IMR-90 (cell line): Measurements from ENCODE around the gene SIPA1L3. TPM values are rescaled to one million over a fixed set of nuclear protein-coding genes. Genes with fewer than 3 reads are reported as not detected.

Experiments used
- ATAC-seq: fragments of 200-7000 bp; cut with Tn5 transposase; 2 replicates; pipeline ENCODE4 v1.9.1; 2020; ENCODE audit warnings: low read depth, mild to moderate bottlenecking, moderate library complexity
- BruUV-seq: library from RNA; stranded (reverse); fragments of 400-500 nt; replicated peaks from 2 replicates; lab custom pipeline; 2021; lab: Mats Ljungman, UMichigan
- CTCF ChIA-PET: fragments of 300-600 bp; formaldehyde crosslinking; extraction: SDS; loops from one replicate; lab custom pipeline; 2021; ENCODE audit warnings: antibody characterized with exemption; lab: Yijun Ruan, JAX
- POLR2A ChIA-PET: fragments of 300-600 bp; sonication (Branson Sonifier 250); formaldehyde crosslinking; loops from one replicate; lab custom pipeline; 2022; ENCODE audit warnings: antibody characterized with exemption; ENCODE audit not compliant: unreplicated experiment; lab: Charles Lee
- DNase-seq: peaks from one replicate; pipeline ENCODE4 v3.0.0; 2013
- H2AFZ ChIP-seq: replicated peaks from 2 replicates; pipeline ENCODE3; 2013; ENCODE audit warnings: low read length, mild to moderate bottlenecking; ENCODE audit not compliant: poor library complexity
- H2AK5ac ChIP-seq: 2 replicates; pipeline ENCODE4 v1.6.1; 2013; ENCODE audit warnings: low read depth, low read length, inconsistent platforms
- H2AK9ac ChIP-seq: replicated peaks from 2 replicates; pipeline ENCODE3; 2013; ENCODE audit warnings: mild to moderate bottlenecking, low read depth, low read length, moderate library complexity; ENCODE audit not compliant: poor library complexity
- H2BK120ac ChIP-seq: 2 replicates; pipeline ENCODE4 v1.6.1; 2013; ENCODE audit warnings: low read depth, low read length, inconsistent platforms
- H2BK15ac ChIP-seq: 3 replicates; pipeline ENCODE4 v1.6.1; 2013; ENCODE audit warnings: low read depth, low read length, inconsistent platforms
- H2BK20ac ChIP-seq: 2 replicates; pipeline ENCODE4 v1.6.1; 2013; ENCODE audit warnings: low read depth, mild to moderate bottlenecking, inconsistent platforms, low read length, moderate library complexity
- H2BK5ac ChIP-seq: 2 replicates; pipeline ENCODE4 v1.6.1; 2013; ENCODE audit warnings: mild to moderate bottlenecking, low read depth, low read length, inconsistent platforms; ENCODE audit not compliant: poor library complexity, severe bottlenecking
- H3K14ac ChIP-seq: replicated peaks from 2 replicates; pipeline ENCODE4 v1.6.1; 2013; ENCODE audit warnings: low read depth, low read length, inconsistent platforms
- H3K18ac ChIP-seq: 2 replicates; pipeline ENCODE4 v1.6.1; 2013; ENCODE audit warnings: low read depth, low read length, control low read depth
- H3K23ac ChIP-seq: 2 replicates; pipeline ENCODE4 v1.6.1; 2013; ENCODE audit warnings: low read depth, low read length, inconsistent platforms
- H3K27ac ChIP-seq: 2 replicates; pipeline ENCODE4 v1.5.1; 2013; ENCODE audit warnings: mild to moderate bottlenecking, control low read depth, low read length; ENCODE audit not compliant: insufficient read depth
- H3K27me3 ChIP-seq: 2 replicates; pipeline ENCODE4 v1.6.1; 2013; ENCODE audit warnings: low read length; ENCODE audit not compliant: control insufficient read depth, insufficient read depth
- H3K36me3 ChIP-seq: 2 replicates; pipeline ENCODE4 v1.6.1; 2013; ENCODE audit warnings: low read length, mixed read lengths; ENCODE audit not compliant: control insufficient read depth, insufficient read depth
- H3K4ac ChIP-seq: 2 replicates; pipeline ENCODE4 v1.6.1; 2013; ENCODE audit warnings: low read depth, low read length, inconsistent platforms
- H3K4me1 ChIP-seq: 2 replicates; pipeline ENCODE4 v1.6.1; 2013; ENCODE audit warnings: low read length, mixed read lengths; ENCODE audit not compliant: control insufficient read depth, insufficient read depth
- H3K4me2 ChIP-seq: 2 replicates; pipeline ENCODE4 v1.6.1; 2013; ENCODE audit warnings: low read depth, mild to moderate bottlenecking, control low read depth, low read length, moderate library complexity
- H3K4me3 ChIP-seq: 2 replicates; pipeline ENCODE4 v1.5.1; 2013; ENCODE audit warnings: low read depth, mild to moderate bottlenecking, control low read depth, low read length, moderate library complexity; ENCODE audit not compliant: insufficient read depth
- H3K56ac ChIP-seq: 2 replicates; pipeline ENCODE4 v1.6.1; 2013; ENCODE audit warnings: low read length, inconsistent platforms; ENCODE audit not compliant: insufficient read depth; ENCODE audit errors: extremely low read depth
- H3K79me1 ChIP-seq, 2 experiments: 2 replicates each; pipeline ENCODE4 v1.6.1; 2013; ENCODE audit warnings: low read length in 2 of 2, inconsistent platforms in 1 of 2, low read depth in 1 of 2
- H3K9ac ChIP-seq: 2 replicates; pipeline ENCODE4 v1.6.1; 2013; ENCODE audit warnings: low read depth, low read length, control low read depth
- H3K9me1 ChIP-seq: 2 replicates; pipeline ENCODE4 v1.6.1; 2013; ENCODE audit warnings: low read length, inconsistent platforms; ENCODE audit not compliant: insufficient read depth
- H3K9me3 ChIP-seq: 2 replicates; pipeline ENCODE4 v1.6.1; 2013; ENCODE audit warnings: low read length; ENCODE audit not compliant: control insufficient read depth, insufficient read depth
- H4K20me1 ChIP-seq: 2 replicates; pipeline ENCODE4 v1.6.1; 2013; ENCODE audit warnings: low read length, inconsistent platforms; ENCODE audit not compliant: insufficient read depth
- H4K5ac ChIP-seq: 2 replicates; pipeline ENCODE4 v1.6.1; 2013; ENCODE audit warnings: mild to moderate bottlenecking, low read depth, low read length, control low read depth
- H4K8ac ChIP-seq, 2 experiments: 2 replicates each; pipeline ENCODE4 v1.6.1; 2013; ENCODE audit warnings: low read depth in 2 of 2, low read length in 2 of 2, control low read depth in 1 of 2, inconsistent platforms in 1 of 2
- H4K91ac ChIP-seq: 2 replicates; pipeline ENCODE4 v1.6.1; 2013; ENCODE audit warnings: low read depth, low read length, inconsistent platforms; ENCODE audit not compliant: insufficient read depth
- BHLHE40 ChIP-seq: fragments of 150-350 bp; IDR thresholded peaks from 2 replicates; pipeline ENCODE4 v1.6.1; 2016; ENCODE audit warnings: mild to moderate bottlenecking, low read depth, low read length
- CEBPB ChIP-seq: IDR thresholded peaks from 2 replicates; pipeline ENCODE4 v1.6.1; 2012; ENCODE audit warnings: low read depth, low read length, improper control_type of control experiment
- CHD1 ChIP-seq: IDR thresholded peaks from 2 replicates; pipeline ENCODE4 v1.6.1; 2012; ENCODE audit warnings: low read depth, low read length, improper control_type of control experiment
- ELK1 ChIP-seq: fragments of 150-350 bp; IDR thresholded peaks from 2 replicates; pipeline ENCODE4 v1.6.1; 2016; ENCODE audit warnings: low read depth, mild to moderate bottlenecking, low read length, moderate library complexity, borderline replicate concordance
- FOS ChIP-seq: fragments of 150-350 bp; IDR thresholded peaks from 2 replicates; pipeline ENCODE4 v1.6.1; 2016; ENCODE audit warnings: low read depth, low read length
- MAFK ChIP-seq: IDR thresholded peaks from 2 replicates; pipeline ENCODE4 v1.6.1; 2012; ENCODE audit warnings: low read depth, low read length, improper control_type of control experiment
- MAZ ChIP-seq: IDR thresholded peaks from 2 replicates; pipeline ENCODE4 v1.6.1; 2012; ENCODE audit warnings: low read depth, mild to moderate bottlenecking, low read length, improper control_type of control experiment, moderate library complexity, borderline replicate concordance
- MXI1 ChIP-seq: IDR thresholded peaks from 2 replicates; pipeline ENCODE4 v1.6.1; 2012; ENCODE audit warnings: low read depth, mild to moderate bottlenecking, low read length, moderate library complexity, borderline replicate concordance
- NFE2L2 ChIP-seq: fragments of 150-350 bp; IDR thresholded peaks from 2 replicates; pipeline ENCODE4 v1.6.1; 2016; ENCODE audit warnings: low read depth, mild to moderate bottlenecking, low read length
- POLR2A ChIP-seq: IDR thresholded peaks from 2 replicates; pipeline ENCODE4 v1.6.1; 2012; ENCODE audit warnings: mild to moderate bottlenecking, low read depth, low read length
- RAD21 ChIP-seq: IDR thresholded peaks from 2 replicates; pipeline ENCODE4 v1.6.1; 2012; ENCODE audit warnings: low read length, improper control_type of control experiment
- RCOR1 ChIP-seq: IDR thresholded peaks from 2 replicates; pipeline ENCODE4 v1.6.1; 2012; ENCODE audit warnings: mild to moderate bottlenecking, low read length, improper control_type of control experiment; ENCODE audit not compliant: insufficient replicate concordance
- RFX5 ChIP-seq: IDR thresholded peaks from 2 replicates; pipeline ENCODE4 v1.8.0; 2012; ENCODE audit warnings: low read depth, mild to moderate bottlenecking, low read length, moderate library complexity
- SMC3 ChIP-seq: fragments of 150-350 bp; IDR thresholded peaks from 2 replicates; pipeline ENCODE4 v1.6.1; 2016; ENCODE audit warnings: low read depth, mild to moderate bottlenecking, antibody characterized with exemption, low read length, moderate library complexity
- USF2 ChIP-seq: fragments of 150-350 bp; IDR thresholded peaks from 2 replicates; pipeline ENCODE4 v1.6.1; 2017; ENCODE audit warnings: mild to moderate bottlenecking, antibody characterized with exemption, low read length, low read depth
- WGBS, 2 experiments: methylation state at CpG; one replicate each; pipeline versions ENCODE4 v1.1.5 to v1.1.7; 2013; ENCODE audit warnings: missing lambda C conversion rate in 2 of 2; ENCODE audit not compliant: insufficient read length in 1 of 2; ENCODE audit errors: extremely low coverage in 2 of 2; 5-methylcytosine and 5-hydroxymethylcytosine counted together
- dilution Hi-C: fragments of 300-500 bp; cut with HindIII; formaldehyde crosslinking; loops from one replicate; pipeline ENCODE4 v1.14.3; 2018; ENCODE audit warnings: low sequenced_read_pairs; ENCODE audit not compliant: unreplicated experiment
- in situ Hi-C: fragments of 300-500 bp; cut with MboI; formaldehyde crosslinking; loops from 3 replicates; pipeline ENCODE4 v1.14.3; 2019; ENCODE audit warnings: low sequenced_read_pairs, inconsistent platforms, mixed read lengths
- intact Hi-C: fragments of 100-400 bp; cut with micrococcal nuclease; formaldehyde crosslinking; loops from 2 replicates; pipeline ENCODE4 v1.10.0; 2022
- polyA plus RNA-seq, 3 experiments: library from polyadenylated mRNA; depleted of rRNA; stranded (reverse); fragments of >200 nt; gene quantifications; 2 replicates each; pipeline ENCODE4 v1.2.3, GENCODE V29; 2012; ENCODE audit warnings: low replicate concordance in 1 of 3
- total RNA-seq: library from RNA; depleted of rRNA; stranded (reverse); fragments of >200 nt; gene quantifications from 2 replicates; pipeline ENCODE4 v1.2.3, GENCODE V29; 2012
- TF ChIP-seq, protein P1 (sequence below): conservative IDR thresholded peaks from 2 replicates; pipeline ENCODE4 v1.5.1; 2012; ENCODE audit warnings: mild to moderate bottlenecking, low read depth, low read length, improper control_type of control experiment

SIPA1L3 gene
- total and polyA plus RNA-seq, 2 of the 4 experiments (the other 2 are of a cell fraction) = 4.1 to 9.4 TPM

DNA sequence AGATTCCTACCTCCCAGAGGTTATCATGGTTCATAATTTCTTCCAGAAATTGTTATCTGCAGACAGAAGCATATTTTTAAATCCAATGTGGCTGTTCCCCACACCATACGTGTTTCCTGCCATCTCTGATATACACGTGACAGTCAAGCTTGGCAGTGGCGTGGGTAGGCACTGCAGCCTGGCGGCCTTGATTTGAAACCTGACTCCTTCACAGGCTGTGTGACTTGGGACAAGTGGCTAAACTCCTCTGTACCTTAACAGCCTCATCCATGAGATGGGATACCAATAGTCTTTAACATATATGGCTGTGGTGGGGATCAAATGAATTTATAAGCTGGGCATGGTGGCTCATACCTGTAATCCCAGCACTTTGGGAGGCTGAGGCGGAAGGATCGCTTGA is 283.8 kb downstream of the SIPA1L3 start:
- Histone ChIP-seq H3K4ac (no peak overlapping the region), H3K27ac (no peak overlapping the region), H3K4me2 (no peak overlapping the region), H3K18ac (no peak overlapping the region), H3K23ac (no peak overlapping the region), H2AK9ac (no peak overlapping the region), H2BK5ac (no peak overlapping the region), H3K9ac (no peak overlapping the region), H4K91ac (no peak overlapping the region), H4K20me1 (no peaks in the 10 kb centered on the region), H3K4me3 (no peak overlapping the region), H3K56ac (no peak overlapping the region), H4K8ac (no peak overlapping the region), H2BK120ac (no peak overlapping the region), H3K9me1 (no peaks in the 10 kb centered on the region), H3K4me1 (no peaks in the 10 kb centered on the region), H3K36me3 (peaks cover 15% of the 10 kb centered on the region), H2BK15ac (no peak overlapping the region), H3K79me1 (peaks cover 0 to 10% of the 10 kb centered on the region in 2 experiments; a peak in 3 of 4 replicates), H2BK20ac (no peak overlapping the region), H3K9me3 (no peaks in the 10 kb centered on the region), H4K5ac (no peak overlapping the region), H2AFZ (no peak overlapping the region), H3K14ac (no peak overlapping the region), H3K27me3 (no peaks in the 10 kb centered on the region), H2AK5ac (no peak overlapping the region)
- in situ Hi-C loops (no loop called here), dilution Hi-C loops (no loop called here), intact Hi-C loops (no loop called here)
- DNase-seq (no peak), ATAC-seq (no peak)
- WGBS, 2 experiments = no CpG with 5 or more reads among the region's 6 CpGs
- POLR2A ChIA-PET = no interaction called here
- CTCF ChIA-PET = no interaction called here
- TF ChIP-seq RFX5 (no peak), CEBPB (no peak), CHD1 (no peak), ELK1 (no peak), SMC3 (no peak), MXI1 (no peak), MAFK (no peak), NFE2L2 (no peak), BHLHE40 (no peak), RAD21 (no peak), FOS (no peak), MAZ (no peak), RCOR1 (no peak), USF2 (no peak), POLR2A (no peak)
- TF ChIP-seq, protein P1, sequence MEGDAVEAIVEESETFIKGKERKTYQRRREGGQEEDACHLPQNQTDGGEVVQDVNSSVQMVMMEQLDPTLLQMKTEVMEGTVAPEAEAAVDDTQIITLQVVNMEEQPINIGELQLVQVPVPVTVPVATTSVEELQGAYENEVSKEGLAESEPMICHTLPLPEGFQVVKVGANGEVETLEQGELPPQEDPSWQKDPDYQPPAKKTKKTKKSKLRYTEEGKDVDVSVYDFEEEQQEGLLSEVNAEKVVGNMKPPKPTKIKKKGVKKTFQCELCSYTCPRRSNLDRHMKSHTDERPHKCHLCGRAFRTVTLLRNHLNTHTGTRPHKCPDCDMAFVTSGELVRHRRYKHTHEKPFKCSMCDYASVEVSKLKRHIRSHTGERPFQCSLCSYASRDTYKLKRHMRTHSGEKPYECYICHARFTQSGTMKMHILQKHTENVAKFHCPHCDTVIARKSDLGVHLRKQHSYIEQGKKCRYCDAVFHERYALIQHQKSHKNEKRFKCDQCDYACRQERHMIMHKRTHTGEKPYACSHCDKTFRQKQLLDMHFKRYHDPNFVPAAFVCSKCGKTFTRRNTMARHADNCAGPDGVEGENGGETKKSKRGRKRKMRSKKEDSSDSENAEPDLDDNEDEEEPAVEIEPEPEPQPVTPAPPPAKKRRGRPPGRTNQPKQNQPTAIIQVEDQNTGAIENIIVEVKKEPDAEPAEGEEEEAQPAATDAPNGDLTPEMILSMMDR = no peak
- no TSS peak for BruUV-seq
